GM12878 (cell line): ENCODE data around the gene NTF3. TPM values are rescaled to one million over a fixed set of nuclear protein-coding genes. Genes with fewer than 3 reads are reported as not detected.

Experiments used
- ATAC-seq: fragments of 200-7000 bp; cut with Tn5 transposase; 3 replicates; pipeline ENCODE4 v1.9.1; 2020; ENCODE audit warnings: mild to moderate bottlenecking, moderate library complexity
- BruUV-seq: library from RNA; stranded (reverse); fragments of 400-500 nt; replicated peaks from 2 replicates; lab custom pipeline; 2021; lab: Mats Ljungman, UMichigan
- CTCF ChIA-PET: fragments of 300-600 bp; sonication (Branson Sonifier 250); formaldehyde crosslinking; extraction: SDS; loops from one replicate; lab custom pipeline; 2021; ENCODE audit warnings: inconsistent platforms; lab: Yijun Ruan, JAX
- POLR2A ChIA-PET: fragments of 350-600 bp; formaldehyde crosslinking; extraction: SDS; loops from one replicate; lab custom pipeline; 2021; ENCODE audit warnings: inconsistent platforms; lab: Charles Lee
- RAD21 ChIA-PET: fragments of 300-600 bp; sonication (Branson Sonifier 250); formaldehyde crosslinking; loops from one replicate; lab custom pipeline; 2023; ENCODE audit warnings: antibody characterized with exemption; ENCODE audit not compliant: unreplicated experiment; lab: Charles Lee
- SMC1A ChIA-PET: fragments of 300-600 bp; sonication (Branson Sonifier 250); formaldehyde crosslinking; loops from one replicate; lab custom pipeline; 2023; ENCODE audit not compliant: unreplicated experiment, uncharacterized antibody; lab: Charles Lee
- DNase-seq: peaks from one replicate; pipeline ENCODE4 v3.0.0-alpha.2; 2011; ENCODE audit warnings: low read depth, low spot score
- FAIRE-seq: peaks from 3 replicates; lab custom pipeline; 2011; peaks lifted over from hg19 to GRCh38; lab: Jason Lieb, UNC
- H2AFZ ChIP-seq: 2 replicates; pipeline ENCODE4 v1.6.0; 2011; ENCODE audit warnings: low read depth, low read length, control low read depth; ENCODE audit not compliant: control insufficient read depth
- H3K27ac ChIP-seq: 2 replicates; pipeline ENCODE4 v1.5.1; 2011; ENCODE audit warnings: control low read depth; ENCODE audit not compliant: control insufficient read depth, insufficient read depth
- H3K27me3 ChIP-seq, 2 experiments: replicated peaks in 1 of 2; 2 replicates each; pipeline versions ENCODE4 v1.6.0 to v1.6.1; 2011; ENCODE audit warnings: low read length in 1 of 2; ENCODE audit not compliant: control insufficient read depth in 2 of 2, insufficient read depth in 2 of 2
- H3K36me3 ChIP-seq, 2 experiments: 2 replicates each; pipeline ENCODE4 v1.5.1; 2011; ENCODE audit warnings: low read length in 1 of 2; ENCODE audit not compliant: control insufficient read depth in 2 of 2, insufficient read depth in 2 of 2
- H3K4me1 ChIP-seq: 2 replicates; pipeline ENCODE4 v1.6.1; 2011; ENCODE audit warnings: mild to moderate bottlenecking, low read length, moderate library complexity, mixed read lengths; ENCODE audit not compliant: control insufficient read depth, insufficient read depth
- H3K4me2 ChIP-seq: 2 replicates; pipeline ENCODE4 v1.6.0; 2011; ENCODE audit warnings: control low read depth; ENCODE audit not compliant: control insufficient read depth, insufficient read depth
- H3K4me3 ChIP-seq: fragments of 200-600 bp; sonication (generic); 2 replicates; pipeline ENCODE4 v1.5.1; 2016
- H3K79me2 ChIP-seq: 2 replicates; pipeline ENCODE4 v1.6.0; 2011; ENCODE audit warnings: low read length; ENCODE audit not compliant: control insufficient read depth, insufficient read depth
- H3K9ac ChIP-seq: 2 replicates; pipeline ENCODE4 v1.8.0; 2011; ENCODE audit warnings: low read length, control low read depth, mixed read lengths; ENCODE audit not compliant: control insufficient read depth, insufficient read depth
- H3K9me3 ChIP-seq: replicated peaks from 3 replicates; pipeline ENCODE4 v1.5.1; 2011; ENCODE audit warnings: mild to moderate bottlenecking, low read length; ENCODE audit not compliant: control insufficient read depth, insufficient read depth
- H4K20me1 ChIP-seq: 2 replicates; pipeline ENCODE4 v1.6.0; 2011; ENCODE audit not compliant: control insufficient read depth, insufficient read depth
- EP300 ChIP-seq, 2 experiments: fragments of 150-350 bp in 1 of 2; IDR thresholded peaks; 2 replicates each; pipeline ENCODE4 v1.6.1; 2011 to 2012; ENCODE audit warnings: low read depth in 2 of 2, low read length in 2 of 2, borderline replicate concordance in 1 of 2, improper control_type of control experiment in 1 of 2, inconsistent platforms in 1 of 2; ENCODE audit not compliant: control insufficient read depth in 1 of 2
- SMAD1 ChIP-seq: fragments of 450-650 bp; IDR thresholded peaks from 2 replicates; pipeline ENCODE4 v1.6.1; 2018; ENCODE audit warnings: mild to moderate bottlenecking, low read depth; ENCODE audit not compliant: partially characterized antibody
- WGBS: methylation state at CpG from one replicate; pipeline ENCODE4 v1.1.6; 2016; ENCODE audit warnings: low lambda C conversion rate; ENCODE audit not compliant: insufficient replicate concordance, insufficient coverage; ENCODE audit errors: missing lambda C conversion rate; 5-methylcytosine and 5-hydroxymethylcytosine counted together
- in situ Hi-C: fragments of 300-500 bp; cut with MboI; formaldehyde crosslinking; loops from 9 replicates; pipeline ENCODE4 v1.14.3; 2018; ENCODE audit warnings: mixed read lengths
- intact Hi-C: fragments of 100-400 bp; cut with micrococcal nuclease; formaldehyde crosslinking; loops from one replicate; pipeline ENCODE4 v1.14.2; 2022; ENCODE audit not compliant: unreplicated experiment
- polyA plus RNA-seq, 11 experiments: library from polyadenylated mRNA; depleted of rRNA in 4 of 11; unstranded in 6 of 11; stranded (reverse) in 5 of 11; fragments of >200 nt; fragmentation: Nextera tagmentation in 4 of 11; fragmentation: Illumina TruSeq in 1 of 11; extraction: Ambion mirVana in 4 of 11; extraction: Trizol in 1 of 11; gene quantifications; 1 replicate in 1 of 11; 2 replicates in 10 of 11; pipeline versions ENCODE4 v1.2.1 to v1.2.3, GENCODE V29; 2011 to 2016; ENCODE audit warnings: inconsistent platforms in 2 of 11, missing spikeins in 2 of 11, low read depth in 1 of 11
- total RNA-seq, 4 experiments: library from RNA; depleted of rRNA in 3 of 4; stranded (reverse); fragments of >200 nt in 3 of 4; fragmentation: Illumina TruSeq in 1 of 4; extraction: Trizol in 1 of 4; gene quantifications; 2 replicates each; pipeline versions ENCODE4 v1.2.1 to v1.2.3, GENCODE V29; 2013 to 2021
- TF ChIP-seq, protein P1 (sequence below): fragments of 450-650 bp; IDR thresholded peaks from 2 replicates; pipeline ENCODE4 v1.6.1; 2017; ENCODE audit warnings: low read depth, mild to moderate bottlenecking, moderate library complexity

NTF3 gene
- total and polyA plus RNA-seq, 10 of the 15 experiments (the other 5 are each of a cell fraction or from before 2014, with no cell fraction given), result 0.07 TPM; not detected in 9

DNA sequence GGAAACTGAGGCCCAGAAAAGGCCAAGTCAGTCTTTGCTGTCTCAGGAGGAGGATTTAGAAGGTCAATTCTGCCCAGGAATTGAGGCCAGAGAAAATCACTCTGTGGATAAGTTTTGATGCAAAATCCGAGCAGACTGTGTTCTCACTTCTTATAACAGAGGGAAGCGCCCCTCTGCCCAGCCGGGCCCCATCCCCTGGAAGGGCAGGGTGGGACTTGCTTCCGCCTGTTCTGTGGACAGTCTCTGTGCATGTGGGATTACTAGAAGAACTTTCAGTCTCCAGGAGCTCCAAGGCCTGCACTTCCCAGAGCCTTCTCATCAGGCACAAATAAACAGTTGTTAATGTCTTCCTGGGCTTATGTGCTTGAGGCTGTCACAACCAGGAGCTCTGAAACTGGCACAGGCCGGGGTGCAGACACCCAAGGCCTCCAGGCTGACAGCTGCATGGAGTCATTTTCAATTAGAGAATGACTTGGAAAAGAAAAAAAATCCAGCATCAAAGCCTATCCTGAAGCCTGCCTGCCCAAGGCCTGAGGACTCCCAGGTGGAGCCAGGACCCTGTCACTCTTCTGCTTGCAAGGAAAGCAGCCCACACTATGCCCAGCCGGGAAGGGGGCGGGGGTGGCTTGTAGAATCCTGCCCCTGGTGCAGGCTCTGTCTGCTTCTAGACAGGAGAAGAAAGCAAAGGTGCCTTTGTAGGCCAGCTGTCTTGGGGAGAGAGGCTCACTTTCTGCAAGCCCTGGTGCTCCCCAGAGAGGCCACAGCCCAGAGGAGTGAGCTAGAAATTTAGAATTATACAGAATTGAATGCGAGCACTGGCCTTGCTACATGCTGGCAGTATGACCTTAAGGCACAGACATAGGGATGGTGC, 84.7 kb downstream of the NTF3 start:
- no peak overlapping the region for H2AFZ ChIP-seq
- TF ChIP-seq EP300 (IDR thresholded peaks at IDR 0.05; ENCODE audit: borderline replicate concordance in 1 of 2, control insufficient read depth in 1 of 2, low read depth in 2 of 2, low read length in 2 of 2), result no peak
- TF ChIP-seq SMAD1, result no peak
- TF ChIP-seq, protein P1, sequence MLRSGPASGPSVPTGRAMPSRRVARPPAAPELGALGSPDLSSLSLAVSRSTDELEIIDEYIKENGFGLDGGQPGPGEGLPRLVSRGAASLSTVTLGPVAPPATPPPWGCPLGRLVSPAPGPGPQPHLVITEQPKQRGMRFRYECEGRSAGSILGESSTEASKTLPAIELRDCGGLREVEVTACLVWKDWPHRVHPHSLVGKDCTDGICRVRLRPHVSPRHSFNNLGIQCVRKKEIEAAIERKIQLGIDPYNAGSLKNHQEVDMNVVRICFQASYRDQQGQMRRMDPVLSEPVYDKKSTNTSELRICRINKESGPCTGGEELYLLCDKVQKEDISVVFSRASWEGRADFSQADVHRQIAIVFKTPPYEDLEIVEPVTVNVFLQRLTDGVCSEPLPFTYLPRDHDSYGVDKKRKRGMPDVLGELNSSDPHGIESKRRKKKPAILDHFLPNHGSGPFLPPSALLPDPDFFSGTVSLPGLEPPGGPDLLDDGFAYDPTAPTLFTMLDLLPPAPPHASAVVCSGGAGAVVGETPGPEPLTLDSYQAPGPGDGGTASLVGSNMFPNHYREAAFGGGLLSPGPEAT, result no peak
- no peak for DNase-seq
- H3K36me3 ChIP-seq, result no peaks in the 10 kb centered on the region
- no peaks in the 10 kb centered on the region for H3K4me1 ChIP-seq
- intact Hi-C loops, result loop anchor here (10.0 kb wide), 1 partner anchor 312 kb away; no protein-coding TSS in a partner anchor
- CTCF ChIA-PET, result no interaction called here
- no peak for FAIRE-seq
- ATAC-seq, result no peak
- 16% methylated on average over 8 of the region's 8 CpGs for WGBS
- in situ Hi-C loops, result no loop called here
- H3K9ac ChIP-seq, result no peak overlapping the region
- RAD21 ChIA-PET, result no interaction called here
- SMC1A ChIA-PET, result no interaction called here
- no peaks in the 10 kb centered on the region for H3K9me3 ChIP-seq
- no peaks in the 10 kb centered on the region for H3K79me2 ChIP-seq
- H3K27me3 ChIP-seq, result no peaks in the 10 kb centered on the region; a peak in 2 of 4 replicates
- no TSS peak for BruUV-seq
- POLR2A ChIA-PET, result no interaction called here
- H3K4me3 ChIP-seq, result no peak overlapping the region
- no peak overlapping the region for H3K4me2 ChIP-seq
- no peaks in the 10 kb centered on the region for H4K20me1 ChIP-seq
- no peak overlapping the region for H3K27ac ChIP-seq
